ENCODE data around the gene CDH23.

- TF ChIP-seq CTCF (IDR thresholded peaks at IDR 0.05) (no peak), POLR2AphosphoS5 (IDR thresholded peaks at IDR 0.05) (no peak), EP300 (IDR thresholded peaks at IDR 0.05; ENCODE audit: low read depth) (no peak)
These were observed 34.8 kb downstream of the CDH23 start for GRCh38 chr10:71431239-71432100.

All from transverse colon (tissue), 4 donors.